Myocyte (in vitro differentiated cells): ENCODE results near the gene NRG2. TPM values are rescaled to one million over a fixed set of nuclear protein-coding genes. Genes with fewer than 3 reads are reported as not detected.
A peak's percentile ranks its signal among the peaks of the same experiment; 100 is the strongest.

Experiments
- DNase-seq: peaks from one replicate; pipeline ENCODE4 v3.0.0-alpha.2; 2012; ENCODE audit warnings: low read depth
- total RNA-seq: library from RNA; depleted of rRNA; stranded (reverse); fragments of >200 nt; gene quantifications from 2 replicates; pipeline ENCODE4 v1.2.3, GENCODE V29; 2014

The NRG2 gene
- total RNA-seq, 1 donor from 2014 or later: not detected

- no peak for DNase-seq
Observed at GRCh38 chr5:139906661-139907060, 136.4 kb downstream of the NRG2 start.

- DNase-seq: peak; percentile 50
Observed at GRCh38 chr5:139904816-139905661, 138.1 kb downstream of the NRG2 start.

- no peak for DNase-seq
Observed at GRCh38 chr5:139904566-139904815, 138.6 kb downstream of the NRG2 start.

GRCh38 chr5:139903795-139904565 lies 139.1 kb downstream of the NRG2 start:
- no peak for DNase-seq

- DNase-seq: no peak
Observed at GRCh38 chr5:139903450-139903794, 139.7 kb downstream of the NRG2 start.

GRCh38 chr5:139901986-139902385 lies 141.1 kb downstream of the NRG2 start:
- no peak for DNase-seq

GRCh38 chr5:139901251-139901575 lies 141.9 kb downstream of the NRG2 start:
- no peak for DNase-seq

GRCh38 chr5:139900546-139901250 lies 142.4 kb downstream of the NRG2 start:
- DNase-seq: no peak

- no peak for DNase-seq
Observed at GRCh38 chr5:139898981-139899380, 144.1 kb downstream of the NRG2 start.

GRCh38 chr5:139897982-139898381 lies 145.1 kb downstream of the NRG2 start:
- DNase-seq: no peak

- DNase-seq: no peak
Observed at GRCh38 chr5:139897342-139897741, 145.8 kb downstream of the NRG2 start.

- DNase-seq: no peak
Observed at GRCh38 chr5:139896718-139897117, 146.4 kb downstream of the NRG2 start.

GRCh38 chr5:139895647-139896046 lies 147.5 kb downstream of the NRG2 start:
- peak; percentile 9 for DNase-seq

GRCh38 chr5:139895046-139895445 lies 148.1 kb downstream of the NRG2 start:
- DNase-seq: no peak

GRCh38 chr5:139893873-139894272 lies 149.2 kb downstream of the NRG2 start:
- DNase-seq: no peak

GRCh38 chr5:139889410-139889809 lies 153.7 kb downstream of the NRG2 start:
- DNase-seq: no peak

- DNase-seq: no peak
Observed at GRCh38 chr5:139888370-139888769, 154.7 kb downstream of the NRG2 start.

GRCh38 chr5:139886213-139886612 lies 156.9 kb downstream of the NRG2 start:
- no peak for DNase-seq

GRCh38 chr5:139885857-139886208 lies 157.3 kb downstream of the NRG2 start:
- no peak for DNase-seq

GRCh38 chr5:139885172-139885856 lies 157.8 kb downstream of the NRG2 start:
- DNase-seq: no peak

- DNase-seq: no peak
Observed at GRCh38 chr5:139884734-139885133, 158.4 kb downstream of the NRG2 start.

GRCh38 chr5:139884144-139884543 lies 159.0 kb downstream of the NRG2 start:
- DNase-seq: no peak
